Left lung (tissue), 10 donors: ENCODE data around the gene KCNK10. TPM values are rescaled to one million over a fixed set of nuclear protein-coding genes. Genes with fewer than 3 reads are reported as not detected.
A peak's percentile ranks its signal among the peaks of the same experiment; 100 is the strongest.

ENCODE experiments used
- ATAC-seq: fragments of 200-7000 bp; cut with Tn5 transposase; one replicate; pipeline ENCODE4 v1.9.1; 2020; ENCODE audit warnings: moderate library complexity
- DNase-seq, 4 donors: peaks; one replicate each; pipeline ENCODE4 v3.0.0-alpha.2; 2013 to 2020
- H3K27ac ChIP-seq, 2 donors: fragments of 200-600 bp; sonication (generic) in 1 of 2; one replicate each; pipeline versions ENCODE4 v1.5.0 to v1.8.0; 2020 to 2021
- H3K27me3 ChIP-seq, 2 donors: fragments of 200-600 bp; sonication (generic) in 1 of 2; one replicate each; pipeline versions ENCODE4 v1.5.0 to v1.8.0; 2020 to 2021
- H3K36me3 ChIP-seq, 2 donors: fragments of 200-600 bp; sonication (generic) in 1 of 2; one replicate each; pipeline versions ENCODE4 v1.5.0 to v1.8.0; 2020 to 2021
- H3K4me1 ChIP-seq, 2 donors: fragments of 200-600 bp; one replicate each; pipeline ENCODE4 v1.8.0; 2021
- H3K4me3 ChIP-seq, 2 donors: fragments of 200-600 bp; sonication (generic) in 1 of 2; one replicate each; pipeline versions ENCODE4 v1.5.0 to v1.8.0; 2020 to 2021; ENCODE audit warnings: mild to moderate bottlenecking in 1 of 2
- H3K9me3 ChIP-seq, 2 donors: fragments of 200-600 bp; sonication (generic) in 1 of 2; one replicate each; pipeline versions ENCODE4 v1.5.0 to v1.8.0; 2020 to 2021
- intact Hi-C, 2 donors: fragments of 100-400 bp; cut with DNase I; formaldehyde crosslinking; loops; one replicate each; pipeline versions ENCODE4 v1.11.2 to v1.14.2; 2022
- polyA plus RNA-seq, 6 donors: library from polyadenylated mRNA; unstranded; fragments of 120-200 nt; gene quantifications; one replicate each; pipeline ENCODE4 v1.2.1, GENCODE V29; 2013; ENCODE audit not compliant: insufficient read length in 6 of 6
- total RNA-seq, 2 donors: library from RNA; stranded (reverse); fragmentation: NEBNext Ultra II Directional; extraction: Animal tissue kit (Norgen Biotek cat#: 25700); gene quantifications; one replicate each; pipeline ENCODE4 v1.2.1, GENCODE V29; 2021
- TF ChIP-seq, protein P1 (sequence below), 2 donors: fragments of 200-600 bp; sonication (generic) in 1 of 2; IDR thresholded peaks; one replicate each; pipeline versions ENCODE4 v1.5.0 to v1.8.0; 2021; ENCODE audit warnings: antibody characterized with exemption in 2 of 2
- donor health status: DM: no; HTN: yes; CAD: no.
- donor health status: DM: no; HTN: no; CAD: no.

KCNK10 gene
- total and polyA plus RNA-seq, 8 donors: 0.13 to 0.21 (median 0.16) TPM; not detected in 2

DNA sequence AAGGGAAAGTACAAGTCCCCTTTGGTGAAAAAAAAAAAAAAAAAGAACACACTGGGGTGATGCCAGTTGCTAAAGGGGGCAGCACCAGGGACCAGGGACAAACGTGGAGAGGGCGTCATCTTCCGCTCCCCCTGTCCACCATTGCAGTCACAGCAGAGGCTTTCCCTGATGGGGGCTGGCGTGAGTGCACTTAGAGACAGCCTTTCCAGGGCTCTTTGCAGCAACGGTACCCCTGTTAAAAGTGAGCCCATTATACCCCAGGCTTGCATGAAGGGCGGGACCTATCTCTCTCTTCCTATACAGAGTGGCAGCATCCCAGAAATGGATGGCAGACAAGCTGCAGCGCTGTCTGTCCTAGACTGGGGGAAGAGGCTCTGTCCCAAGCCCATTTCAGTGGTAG is 155.0 kb downstream of the KCNK10 start:
- Histone ChIP-seq H3K36me3 (no peaks in the 10 kb centered on the region), H3K9me3 (no peaks in the 10 kb centered on the region), H3K4me3 (no peak overlapping the region), H3K27ac (no peak overlapping the region), H3K27me3 (no peaks in the 10 kb centered on the region), H3K4me1 (no peaks in the 10 kb centered on the region)
- DNase-seq (no peak), ATAC-seq (no peak)
- intact Hi-C loops: loop anchor here in 1 of 2 donors (5.0 to 10.0 kb wide), 2 partner anchors 153 to 221 kb away; no protein-coding TSS in a partner anchor
- TF ChIP-seq, protein P1, sequence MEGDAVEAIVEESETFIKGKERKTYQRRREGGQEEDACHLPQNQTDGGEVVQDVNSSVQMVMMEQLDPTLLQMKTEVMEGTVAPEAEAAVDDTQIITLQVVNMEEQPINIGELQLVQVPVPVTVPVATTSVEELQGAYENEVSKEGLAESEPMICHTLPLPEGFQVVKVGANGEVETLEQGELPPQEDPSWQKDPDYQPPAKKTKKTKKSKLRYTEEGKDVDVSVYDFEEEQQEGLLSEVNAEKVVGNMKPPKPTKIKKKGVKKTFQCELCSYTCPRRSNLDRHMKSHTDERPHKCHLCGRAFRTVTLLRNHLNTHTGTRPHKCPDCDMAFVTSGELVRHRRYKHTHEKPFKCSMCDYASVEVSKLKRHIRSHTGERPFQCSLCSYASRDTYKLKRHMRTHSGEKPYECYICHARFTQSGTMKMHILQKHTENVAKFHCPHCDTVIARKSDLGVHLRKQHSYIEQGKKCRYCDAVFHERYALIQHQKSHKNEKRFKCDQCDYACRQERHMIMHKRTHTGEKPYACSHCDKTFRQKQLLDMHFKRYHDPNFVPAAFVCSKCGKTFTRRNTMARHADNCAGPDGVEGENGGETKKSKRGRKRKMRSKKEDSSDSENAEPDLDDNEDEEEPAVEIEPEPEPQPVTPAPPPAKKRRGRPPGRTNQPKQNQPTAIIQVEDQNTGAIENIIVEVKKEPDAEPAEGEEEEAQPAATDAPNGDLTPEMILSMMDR (IDR thresholded peaks at IDR 0.05): no peak

DNA sequence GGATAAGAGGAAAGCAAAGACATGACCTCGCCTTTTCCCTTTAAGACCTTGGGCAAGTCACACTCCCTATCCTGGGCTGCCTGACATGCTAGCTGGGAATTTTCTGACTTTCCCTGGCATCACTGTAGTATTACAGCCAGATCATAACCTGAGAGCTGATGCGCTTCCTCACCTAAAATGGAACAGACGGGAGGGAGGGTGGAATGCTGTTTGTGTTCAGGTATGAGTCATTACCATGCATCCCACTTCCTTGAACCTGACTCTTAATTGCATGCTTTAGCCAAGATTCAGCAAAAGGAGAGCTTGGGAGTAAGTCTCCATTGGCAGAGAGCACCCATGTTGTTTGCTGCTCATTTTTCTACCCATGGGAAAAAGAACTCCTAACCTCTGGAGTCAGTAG is 156.5 kb downstream of the KCNK10 start:
- H3K27ac ChIP-seq: no peak overlapping the region
- no peak for DNase-seq

DNA sequence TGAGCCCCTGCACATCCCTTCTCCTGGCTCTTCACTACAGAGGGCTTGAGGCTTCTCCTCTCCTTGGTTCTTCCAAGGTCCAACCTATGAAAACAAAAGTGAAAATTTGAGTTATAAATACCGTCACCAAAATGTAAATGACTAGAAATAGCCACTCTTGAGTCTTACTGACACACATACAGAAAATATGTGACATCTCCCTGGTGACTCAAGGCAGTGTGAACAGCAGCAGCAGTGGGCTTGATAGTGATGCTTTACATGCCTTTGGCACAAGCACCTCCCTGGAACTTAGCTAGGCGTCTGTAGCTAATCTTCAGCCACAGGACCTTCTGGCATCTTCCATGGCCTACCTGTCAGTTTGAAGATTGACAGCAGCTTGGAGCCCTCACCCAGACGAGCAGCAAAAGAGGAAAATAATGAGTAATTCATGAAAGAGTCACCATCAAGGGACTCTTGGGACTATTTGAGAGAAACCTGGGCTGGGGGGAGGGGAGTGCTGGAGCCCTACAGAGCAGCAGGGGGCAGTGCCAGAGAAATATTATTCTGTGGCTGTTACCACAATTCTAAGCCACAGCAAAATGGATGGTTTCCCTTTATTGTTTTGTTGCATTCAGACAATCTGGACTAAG is 158.0 kb downstream of the KCNK10 start:
- DNase-seq (no peak), ATAC-seq (no peak)
- intact Hi-C loops: loop anchor here in 1 of 2 donors (5.0 to 10.0 kb wide), 2 partner anchors 150 to 218 kb away; no protein-coding TSS in a partner anchor
- H3K4me3 ChIP-seq: no peak overlapping the region
- H3K4me1 ChIP-seq: no peaks in the 10 kb centered on the region
- no peak overlapping the region for H3K27ac ChIP-seq
- H3K27me3 ChIP-seq: no peaks in the 10 kb centered on the region
- H3K9me3 ChIP-seq: no peaks in the 10 kb centered on the region
- TF ChIP-seq, protein P1 (IDR thresholded peaks at IDR 0.05): no peak
- no peaks in the 10 kb centered on the region for H3K36me3 ChIP-seq

More for the DNA sequence above, 156.5 kb downstream of the KCNK10 start:
- peak; percentile 22 for ATAC-seq
- TF ChIP-seq, protein P1 (IDR thresholded peaks at IDR 0.05): no peak
- H3K36me3 ChIP-seq: no peaks in the 10 kb centered on the region
- no peaks in the 10 kb centered on the region for H3K4me1 ChIP-seq
- no peaks in the 10 kb centered on the region for H3K9me3 ChIP-seq
- intact Hi-C loops: loop anchor here in 1 of 2 donors (5.0 to 10.0 kb wide), 2 partner anchors 152 to 219 kb away; no protein-coding TSS in a partner anchor
- no peak overlapping the region for H3K4me3 ChIP-seq
- no peaks in the 10 kb centered on the region for H3K27me3 ChIP-seq

DNA sequence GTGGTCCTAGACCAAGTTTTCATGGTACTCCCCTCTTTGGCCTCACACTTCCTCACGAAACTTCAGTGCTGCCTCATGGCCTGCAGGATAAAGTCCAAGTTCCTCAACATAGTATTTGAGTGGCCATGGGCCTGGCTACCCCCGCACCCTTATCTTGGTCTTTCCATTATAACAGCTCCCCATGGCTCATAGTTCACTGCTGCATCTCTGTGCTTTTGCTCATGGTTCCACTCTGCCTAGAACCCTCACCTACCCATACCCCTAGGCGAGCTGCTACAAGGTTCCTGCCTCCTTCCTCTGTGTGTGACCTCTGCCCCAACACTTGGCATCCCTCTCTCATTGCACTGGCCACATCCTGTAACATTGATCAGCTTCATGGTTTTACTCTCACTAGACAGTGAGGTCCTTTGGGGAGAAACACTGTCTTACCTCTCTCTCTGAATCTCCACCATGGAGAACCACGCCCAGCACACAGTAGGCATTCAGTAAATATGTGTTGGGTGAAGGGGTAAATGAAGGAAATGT is 159.3 kb downstream of the KCNK10 start:
- no peak for DNase-seq
- no peaks in the 10 kb centered on the region for H3K9me3 ChIP-seq
- TF ChIP-seq, protein P1 (IDR thresholded peaks at IDR 0.05): no peak
- no peaks in the 10 kb centered on the region for H3K27me3 ChIP-seq
- ATAC-seq: no peak
- intact Hi-C loops: loop anchor here in 1 of 2 donors (10.0 kb wide), 1 partner anchor 149 kb away; no protein-coding TSS in a partner anchor
- no peak overlapping the region for H3K27ac ChIP-seq
- no peaks in the 10 kb centered on the region for H3K36me3 ChIP-seq
- H3K4me1 ChIP-seq: no peaks in the 10 kb centered on the region
- H3K4me3 ChIP-seq: no peak overlapping the region

DNA sequence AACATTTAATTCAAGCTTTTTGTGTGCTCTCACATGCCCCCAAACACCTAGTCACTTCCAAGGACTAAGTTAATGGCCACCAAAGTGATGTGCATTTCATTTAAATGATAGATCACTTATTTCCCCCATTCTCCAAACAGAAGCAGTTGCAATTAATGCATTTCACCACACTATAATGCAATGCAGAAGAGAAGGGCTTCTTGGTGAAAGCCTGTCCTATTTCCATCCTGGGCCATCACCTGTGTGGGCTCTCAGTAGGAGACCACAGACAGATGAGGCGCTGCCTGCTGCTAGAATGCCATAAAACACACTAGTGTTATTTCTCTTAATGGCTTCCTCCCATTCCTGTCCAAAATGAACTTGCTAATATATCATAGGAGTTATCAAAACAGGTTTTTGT is 166.9 kb downstream of the KCNK10 start:
- ATAC-seq (no peak), DNase-seq (no peak)
- Histone ChIP-seq H3K4me1 (no peaks in the 10 kb centered on the region), H3K9me3 (no peaks in the 10 kb centered on the region), H3K4me3 (no peak overlapping the region), H3K36me3 (no peaks in the 10 kb centered on the region), H3K27ac (no peak overlapping the region), H3K27me3 (no peaks in the 10 kb centered on the region)
- TF ChIP-seq, protein P1 (IDR thresholded peaks at IDR 0.05): no peak
- intact Hi-C loops: no loop called here
